Urinary bladder (tissue), 4 donors: Measurements from ENCODE around the gene TMEM41B. TPM values are rescaled to one million over a fixed set of nuclear protein-coding genes. Genes with fewer than 3 reads are reported as not detected.
A peak's percentile ranks its signal among the peaks of the same experiment; 100 is the strongest.
"Not testable (repeated sequence)": the region's sequence is repeated elsewhere in the genome, so short reads cannot be mapped to it uniquely, and the experiment has no call there.

Experiments
- DNase-seq: peaks from one replicate; pipeline ENCODE4 v3.0.0-alpha.2; 2015; ENCODE audit errors: extremely low spot score
- H3K27ac ChIP-seq: one replicate; pipeline ENCODE4 v1.5.1; 2013; ENCODE audit warnings: low read depth, mild to moderate bottlenecking, moderate library complexity
- H3K36me3 ChIP-seq: one replicate; pipeline ENCODE4 v1.6.1; 2013; ENCODE audit warnings: mild to moderate bottlenecking, moderate library complexity; ENCODE audit not compliant: insufficient read depth
- H3K4me1 ChIP-seq: one replicate; pipeline ENCODE4 v1.6.1; 2013; ENCODE audit warnings: mild to moderate bottlenecking, moderate library complexity; ENCODE audit not compliant: insufficient read depth
- H3K4me3 ChIP-seq: one replicate; pipeline ENCODE4 v1.5.1; 2013; ENCODE audit warnings: low read depth, low read length
- WGBS: extraction: QIAGEN DNeasy Blood & Tissue Kit; methylation state at CpG from one replicate; pipeline ENCODE4 v1.1.7; 2013; 5-methylcytosine and 5-hydroxymethylcytosine counted together
- polyA plus RNA-seq: library from polyadenylated mRNA; stranded (reverse); fragments of 200-250 nt; gene quantifications from one replicate; pipeline ENCODE4 v1.2.3, GENCODE V29; 2013
- total RNA-seq: library from RNA; depleted of rRNA; stranded (reverse); fragments of >200 nt; gene quantifications from one replicate; pipeline ENCODE4 v1.2.3, GENCODE V29; 2014
- donor health status: healthy with polysubstance abuse.
- donor health status: healthy.

The TMEM41B gene
- total and polyA plus RNA-seq, 2 donors, result 9.1 to 51.0 TPM

DNA sequence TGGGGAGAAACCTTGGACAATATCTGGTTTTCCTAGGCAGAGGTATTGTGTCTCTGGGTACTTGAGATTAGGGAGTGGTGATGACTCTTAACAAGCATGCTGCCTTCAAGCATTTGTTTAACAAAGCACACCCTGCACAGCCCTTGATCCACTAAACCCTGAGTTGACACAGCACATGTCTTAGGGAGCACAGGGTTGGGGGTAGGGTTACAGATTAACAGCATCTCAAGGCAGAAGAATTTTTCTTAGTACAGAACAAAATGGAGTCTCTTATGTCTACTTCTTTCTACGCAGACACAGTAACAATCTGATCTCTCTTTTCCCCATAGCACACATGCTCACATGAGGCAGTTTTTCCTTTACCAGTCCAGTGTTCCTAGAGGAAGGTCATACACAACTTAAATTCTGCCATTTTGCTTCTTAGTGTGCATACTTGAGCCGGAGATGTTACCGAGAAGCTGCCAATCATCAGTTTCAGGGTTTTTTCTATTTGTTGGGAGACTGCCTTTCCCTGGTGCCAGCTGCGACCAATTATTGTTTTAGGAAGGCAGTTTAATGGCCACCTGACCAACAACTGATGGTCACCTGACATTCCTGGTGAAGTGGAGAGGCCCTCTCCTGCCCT is 5.1 kb upstream of the TMEM41B start:
- DNase-seq, H3K27ac ChIP-seq, H3K4me1 ChIP-seq, H3K4me3 ChIP-seq, H3K36me3 ChIP-seq: not testable (repeated sequence)
- WGBS, result 80% methylated on average over 4 of the region's 4 CpGs

DNA sequence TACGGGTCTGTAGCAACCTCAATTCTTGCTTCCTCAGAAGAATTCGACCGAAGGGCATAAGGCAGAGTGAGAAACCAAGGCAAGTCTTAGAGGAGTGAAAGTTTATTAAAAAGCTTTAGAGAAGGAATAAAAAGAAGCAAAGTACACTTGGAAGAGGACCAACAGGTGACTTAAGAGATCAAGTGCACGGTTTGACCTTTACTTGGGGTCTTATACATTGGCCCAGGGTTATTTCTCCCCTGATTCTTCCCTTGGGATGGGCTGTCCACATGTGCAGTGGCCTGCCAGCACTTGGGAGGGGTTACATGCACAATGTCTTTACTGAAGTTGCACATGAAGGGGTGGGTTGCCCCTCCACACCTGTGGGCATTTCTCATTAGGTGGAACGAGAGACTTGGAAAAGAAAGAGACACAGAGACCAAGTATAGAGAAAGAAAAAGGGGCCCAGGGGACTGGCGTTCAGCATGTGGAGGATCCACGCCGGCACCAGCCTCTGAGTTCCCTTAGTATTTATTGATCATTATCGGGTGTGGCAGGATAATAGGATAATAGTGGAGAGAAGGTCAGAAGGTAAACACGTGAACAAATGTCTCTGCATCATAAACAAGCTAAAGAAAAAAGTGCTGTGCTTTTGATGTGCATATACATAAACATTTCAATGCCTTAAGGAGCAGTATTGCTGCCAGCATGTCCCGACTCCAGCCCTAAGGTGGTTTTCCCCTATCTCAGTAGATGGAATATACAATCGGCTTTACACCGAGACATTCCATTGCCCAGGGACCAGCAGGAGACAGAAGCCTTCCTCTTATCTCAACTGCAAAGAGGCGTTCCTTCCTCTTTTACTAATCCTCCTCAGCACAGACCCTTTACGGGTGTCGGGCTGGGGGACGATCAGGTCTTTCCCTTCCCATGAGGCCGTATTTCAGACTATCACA is 4.3 kb upstream of the TMEM41B start:
- H3K27ac ChIP-seq, H3K4me3 ChIP-seq, DNase-seq, H3K36me3 ChIP-seq, H3K4me1 ChIP-seq: not testable (repeated sequence)
- 36% methylated on average over 18 of the region's 18 CpGs for WGBS

DNA sequence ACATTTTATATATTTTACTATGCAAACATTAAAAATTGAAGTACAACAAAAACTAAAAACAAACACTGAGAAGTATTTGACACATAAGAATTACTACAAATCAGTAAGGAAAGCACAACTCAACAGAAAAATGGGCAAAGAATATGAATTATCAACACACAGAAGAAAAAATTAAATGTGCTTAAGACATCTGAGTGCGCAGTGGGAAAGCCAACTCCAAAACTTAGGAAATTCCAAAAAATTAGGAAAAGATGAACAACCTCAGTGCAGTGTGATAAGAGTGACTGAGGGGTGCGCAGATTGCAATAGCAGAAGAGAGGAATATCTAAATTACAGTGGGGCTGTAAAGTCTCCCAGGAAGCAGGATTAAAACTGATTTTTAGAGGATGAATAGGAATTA is 1.9 kb upstream of the TMEM41B start:
- no peak overlapping the region for H3K4me3 ChIP-seq
- DNase-seq, result no peak
- no peaks in the 10 kb centered on the region for H3K36me3 ChIP-seq
- 95% methylated on average over 2 of the region's 2 CpGs for WGBS
- H3K4me1 ChIP-seq, result no peaks in the 10 kb centered on the region
- no peak overlapping the region for H3K27ac ChIP-seq

DNA sequence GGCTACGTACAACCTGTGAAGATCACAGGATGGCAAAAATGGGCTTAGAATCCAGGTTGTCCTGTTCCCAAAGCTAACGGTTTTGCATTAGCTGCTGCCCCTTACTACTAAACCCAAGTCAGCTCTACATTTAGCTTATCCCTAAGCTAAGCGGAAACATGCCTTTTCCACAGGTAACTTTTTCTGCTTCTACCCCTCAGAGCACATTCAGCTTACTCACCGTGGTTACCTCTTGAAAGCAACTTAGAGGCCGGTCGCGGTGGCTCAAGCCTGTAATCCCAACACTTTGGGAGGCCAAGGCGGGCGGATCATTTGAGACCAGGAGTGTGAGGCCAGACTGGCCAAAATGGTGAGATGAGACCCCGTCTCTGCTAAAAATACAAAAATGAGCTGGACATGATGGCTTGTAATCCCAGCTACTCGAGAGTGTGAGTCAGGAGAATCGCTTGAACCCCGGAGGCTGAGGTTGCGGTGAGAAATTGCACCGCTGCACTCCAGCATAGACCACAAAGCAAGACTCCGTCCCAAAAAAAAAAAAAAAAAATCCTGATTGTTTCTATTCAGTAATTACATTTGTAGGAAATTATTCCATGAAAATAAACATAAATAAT is 790 bp upstream of the TMEM41B start:
- Histone ChIP-seq H3K27ac (peak overlapping the region; percentile 85), H3K4me1 (no peaks in the 10 kb centered on the region), H3K36me3 (no peaks in the 10 kb centered on the region), H3K4me3 (peak overlapping the region; percentile 90)
- 51% methylated on average over 16 of the region's 16 CpGs for WGBS
- no peak for DNase-seq

DNA sequence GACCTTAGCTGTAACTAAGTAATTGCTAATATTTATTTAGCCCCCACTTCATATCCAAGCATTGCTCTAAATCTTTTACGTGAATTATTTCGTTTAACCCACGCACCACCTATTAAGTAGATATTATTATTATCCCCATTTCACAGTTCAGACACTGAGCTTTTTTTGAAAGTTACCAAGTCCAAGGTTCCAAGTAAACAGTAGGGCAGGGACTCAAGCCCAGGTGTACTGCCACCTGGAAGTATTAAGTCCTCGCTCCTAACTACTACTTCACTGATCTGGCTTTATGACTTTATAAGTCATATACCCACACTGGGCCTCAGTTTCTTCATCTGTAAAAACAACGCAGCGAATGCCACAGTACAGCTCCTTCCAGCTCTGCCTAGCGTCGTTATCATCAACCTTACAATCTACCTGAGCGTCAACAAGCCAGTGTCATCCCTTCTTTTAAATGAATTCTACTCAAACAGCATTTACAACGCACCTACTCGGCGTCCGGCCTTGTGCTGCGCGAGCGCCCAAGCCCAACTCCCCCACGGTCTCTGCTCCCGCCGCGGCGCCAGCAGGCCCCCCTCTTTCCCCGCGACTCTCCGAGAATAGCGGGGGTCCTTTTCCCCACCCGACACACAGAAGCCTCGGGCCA is 624 bp downstream of the TMEM41B start:
- H3K4me1 ChIP-seq, result no peaks in the 10 kb centered on the region
- DNase-seq, result no peak
- H3K27ac ChIP-seq, result peak overlapping the region; percentile 57
- WGBS, result under 1% methylated on average over 27 of the region's 27 CpGs
- H3K4me3 ChIP-seq, result peak overlapping the region; percentile 90
- H3K36me3 ChIP-seq, result no peaks in the 10 kb centered on the region

DNA sequence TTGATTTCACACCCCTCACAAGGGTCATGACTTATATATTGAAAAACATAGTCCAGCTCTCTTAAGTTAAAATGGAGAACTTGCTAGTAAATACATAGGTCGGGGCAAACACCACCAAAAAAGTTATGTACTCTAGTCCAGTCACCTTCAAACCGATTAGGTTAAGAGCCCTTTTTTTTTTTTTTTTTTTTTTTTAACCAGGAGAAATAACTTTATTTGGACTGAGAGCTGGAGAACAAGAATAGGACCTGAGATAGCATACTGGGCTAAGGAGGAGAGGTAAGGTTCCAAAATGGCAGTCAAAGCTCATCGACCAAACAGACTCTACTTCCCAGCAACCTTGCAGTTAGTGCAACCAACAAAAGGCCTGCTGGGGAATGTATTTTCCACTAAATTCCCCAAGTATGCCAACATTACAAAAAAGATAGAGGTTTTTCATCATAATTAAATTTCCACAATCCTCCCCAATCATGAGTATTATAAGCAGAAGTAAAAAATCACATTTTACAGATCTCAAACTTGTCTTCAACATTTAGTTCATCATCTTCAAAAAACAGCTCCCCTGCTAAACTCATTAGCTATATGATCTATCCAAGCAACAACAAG is 3.8 kb downstream of the TMEM41B start:
- DNase-seq, result no peak
- Histone ChIP-seq H3K4me1 (no peaks in the 10 kb centered on the region), H3K4me3 (no peak overlapping the region), H3K36me3 (no peaks in the 10 kb centered on the region), H3K27ac (no peak overlapping the region)
- WGBS, result 89% methylated on average over 3 of the region's 3 CpGs

DNA sequence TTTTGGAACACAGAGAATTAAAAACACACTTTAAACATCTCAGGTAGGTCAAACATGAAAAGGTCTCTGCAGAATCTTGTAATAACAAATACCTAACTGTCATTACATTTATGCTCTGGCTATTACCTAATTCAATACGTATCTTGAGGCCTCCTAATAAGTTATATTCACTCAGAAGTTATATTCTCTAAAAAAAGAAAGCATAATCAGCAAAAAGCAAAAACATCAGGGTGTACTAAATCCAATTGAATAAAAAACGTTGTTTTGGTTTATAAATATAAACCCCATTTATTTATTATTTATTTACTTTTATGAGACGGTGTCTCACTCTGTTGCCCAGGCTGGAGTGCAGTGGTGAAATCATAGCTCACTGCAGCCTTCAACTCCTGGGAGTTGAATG is 10.2 kb downstream of the TMEM41B start:
- no peaks in the 10 kb centered on the region for H3K4me1 ChIP-seq
- DNase-seq, result no peak
- H3K4me3 ChIP-seq, result no peak overlapping the region
- WGBS, result 76% methylated on average over 3 of the region's 3 CpGs
- no peak overlapping the region for H3K27ac ChIP-seq
- H3K36me3 ChIP-seq, result no peaks in the 10 kb centered on the region

DNA sequence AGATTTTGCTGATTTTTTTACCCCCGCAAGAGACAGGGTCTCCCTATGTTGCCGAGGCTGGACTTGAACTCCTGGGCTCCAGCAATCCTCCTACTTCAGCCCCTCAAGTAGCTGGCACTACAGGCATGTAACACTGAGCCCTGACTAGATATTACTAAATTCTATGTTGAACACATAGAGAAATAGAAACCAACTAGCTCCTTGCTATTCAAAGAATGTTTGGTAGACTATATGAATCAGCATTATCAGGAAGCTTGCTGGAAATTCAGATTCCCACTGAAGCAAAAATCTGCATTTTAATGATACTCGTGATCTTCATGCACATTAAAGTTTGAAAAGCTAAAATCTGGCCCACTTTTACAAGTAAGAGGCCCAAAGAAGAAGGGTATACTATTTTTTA is 11.9 kb downstream of the TMEM41B start:
- no peak for DNase-seq
- no peak overlapping the region for H3K27ac ChIP-seq
- H3K36me3 ChIP-seq, result peaks cover 4% of the 10 kb centered on the region
- WGBS, result 92% methylated on average over 3 of the region's 3 CpGs
- H3K4me1 ChIP-seq, result no peaks in the 10 kb centered on the region
- H3K4me3 ChIP-seq, result no peak overlapping the region

DNA sequence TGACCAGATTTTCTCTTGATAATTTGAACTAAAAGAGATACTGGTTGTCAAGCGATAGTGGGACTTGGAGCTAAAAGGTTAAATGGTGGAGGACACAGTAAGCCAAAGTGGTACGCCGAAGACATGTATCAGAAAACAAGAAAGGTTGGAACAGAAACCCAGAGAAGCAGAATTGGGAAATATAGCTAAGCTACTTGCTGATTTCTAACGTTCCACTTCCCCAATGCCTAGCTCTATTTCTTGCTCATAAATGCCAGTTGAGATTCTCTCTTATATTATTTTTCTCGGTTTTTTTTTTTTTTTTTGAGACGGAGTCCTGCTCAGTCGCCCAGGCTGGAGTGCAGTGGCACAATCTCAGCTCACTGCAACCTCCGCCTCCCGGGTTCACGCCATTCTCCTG is 12.7 kb downstream of the TMEM41B start:
- DNase-seq, result no peak
- H3K4me3 ChIP-seq, result no peak overlapping the region
- WGBS, result 87% methylated on average over 10 of the region's 10 CpGs

DNA sequence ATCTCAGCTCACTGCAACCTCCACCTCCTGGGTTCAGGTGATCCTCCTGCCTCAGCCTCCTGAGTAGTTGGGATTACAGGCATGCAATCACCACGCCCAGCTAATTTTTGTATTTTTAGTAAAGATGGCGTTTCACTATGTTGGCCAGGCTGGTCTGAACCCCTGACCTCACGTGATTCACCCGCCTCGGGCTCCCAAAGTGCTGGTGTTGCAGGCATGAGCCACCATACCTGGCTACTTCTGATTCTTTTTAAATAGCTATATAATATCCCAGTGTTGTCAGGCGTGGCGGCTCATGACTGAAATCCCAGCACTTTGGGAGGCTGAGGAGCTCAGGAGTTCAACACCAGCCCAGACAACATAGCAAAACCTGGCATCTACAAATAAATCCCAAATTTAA is 20.7 kb downstream of the TMEM41B start:
- WGBS, result 97% methylated on average over 7 of the region's 7 CpGs

More for the DNA sequence above, 12.7 kb downstream of the TMEM41B start:
- H3K4me1 ChIP-seq, result no peaks in the 10 kb centered on the region
- no peak overlapping the region for H3K27ac ChIP-seq
- H3K36me3 ChIP-seq, result peaks cover 4% of the 10 kb centered on the region

DNA sequence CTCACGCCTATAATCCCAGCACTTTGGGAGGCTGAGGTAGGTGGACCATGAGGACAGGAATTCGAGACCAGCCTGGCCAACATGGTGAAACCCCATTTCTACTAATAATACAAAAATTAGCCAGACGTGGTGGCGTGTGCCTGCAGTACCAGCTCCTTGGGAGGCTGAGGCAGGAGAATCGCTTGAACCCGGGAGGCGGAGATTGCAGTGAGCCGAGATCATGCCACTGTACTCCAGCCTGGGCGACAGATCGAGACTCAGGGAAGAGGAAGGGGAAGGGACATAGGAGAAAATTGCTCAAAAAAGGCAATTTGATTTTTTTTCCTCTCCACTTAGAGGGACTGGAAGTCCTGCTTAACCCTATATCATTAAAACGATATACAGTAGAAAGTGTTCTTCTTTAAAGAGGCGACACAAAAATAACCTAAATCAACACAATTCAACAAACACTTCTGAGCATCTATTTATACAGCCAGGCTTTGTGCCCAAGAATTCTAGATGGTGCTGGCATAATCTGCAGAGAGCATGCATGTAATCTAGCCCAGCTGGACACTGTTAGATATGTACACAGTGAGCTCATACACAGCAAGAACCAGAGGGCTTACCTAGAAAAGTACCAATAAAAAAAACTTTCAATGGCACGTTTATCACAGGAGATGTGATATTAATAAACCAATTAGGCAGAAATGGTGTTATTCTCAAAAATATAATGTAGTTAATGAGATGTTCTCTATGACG is 28.4 kb downstream of the TMEM41B start:
- H3K27ac ChIP-seq, result no peak overlapping the region
- 93% methylated on average over 14 of the region's 14 CpGs for WGBS
- no peak for DNase-seq
- H3K4me1 ChIP-seq, result no peaks in the 10 kb centered on the region
- peaks cover 2% of the 10 kb centered on the region for H3K36me3 ChIP-seq
- no peak overlapping the region for H3K4me3 ChIP-seq

More for the DNA sequence above, 20.7 kb downstream of the TMEM41B start:
- no peak overlapping the region for H3K4me3 ChIP-seq
- no peaks in the 10 kb centered on the region for H3K4me1 ChIP-seq
- H3K36me3 ChIP-seq, result peaks cover 8% of the 10 kb centered on the region
- DNase-seq, result no peak
- no peak overlapping the region for H3K27ac ChIP-seq

DNA sequence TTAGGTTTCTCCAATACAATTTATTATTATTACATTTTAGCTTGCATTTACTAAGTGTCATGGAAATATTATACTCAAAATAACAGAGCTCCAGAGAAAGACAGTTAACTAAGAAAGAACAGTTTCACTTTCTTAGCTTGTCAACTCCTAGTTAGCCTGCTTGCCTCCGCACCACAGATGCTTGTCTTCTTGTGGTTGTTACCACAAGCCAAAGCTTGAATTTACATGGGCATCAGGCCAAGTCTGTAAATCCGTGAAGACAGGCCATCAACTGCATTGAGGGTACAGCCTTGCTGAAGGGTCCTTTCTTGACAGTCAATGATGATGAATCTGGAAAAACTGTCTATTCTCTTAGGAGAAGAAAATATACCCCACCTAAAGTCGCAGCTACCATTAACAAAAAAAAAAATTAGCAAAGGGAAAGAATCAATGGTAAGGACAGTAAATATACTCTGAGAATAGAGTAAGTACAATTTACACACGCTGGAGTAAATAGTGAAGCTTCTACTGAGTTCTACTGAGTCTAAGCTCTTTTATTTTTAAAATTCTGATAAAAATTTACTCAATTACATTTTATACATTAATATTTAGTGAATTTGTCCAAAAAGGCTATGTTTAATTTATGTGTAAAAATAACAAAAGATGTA is 33.6 kb downstream of the TMEM41B start:
- Histone ChIP-seq H3K4me1 (no peaks in the 10 kb centered on the region), H3K27ac (no peak overlapping the region), H3K4me3 (no peak overlapping the region), H3K36me3 (no peaks in the 10 kb centered on the region)
- no peak for DNase-seq
- WGBS, result 50% methylated on average over 4 of the region's 4 CpGs
